Coronary artery (tissue), 2 donors: ENCODE results near the gene SULT2A1.
"Not testable (repeated sequence)": the region's sequence is repeated elsewhere in the genome, so short reads cannot be mapped to it uniquely, and the experiment has no call there.

Experiments
- DNase-seq: peaks from one replicate; pipeline ENCODE4 v3.0.0-alpha.2; 2017; ENCODE audit warnings: low spot score
- H3K27ac ChIP-seq, 2 donors: fragments of 200-600 bp; sonication (generic); one replicate each; pipeline ENCODE4 v1.5.1; 2016 to 2019
- H3K4me3 ChIP-seq: fragments of 200-600 bp; sonication (generic); 2 replicates; pipeline ENCODE4 v1.5.1; 2016; ENCODE audit warnings: mild to moderate bottlenecking, moderate library complexity
- TF ChIP-seq, protein P1 (sequence below): fragments of 200-600 bp; sonication (generic); IDR thresholded peaks from one replicate; pipeline ENCODE4 v1.5.1; 2019; ENCODE audit warnings: antibody characterized with exemption

The SULT2A1 gene

DNA sequence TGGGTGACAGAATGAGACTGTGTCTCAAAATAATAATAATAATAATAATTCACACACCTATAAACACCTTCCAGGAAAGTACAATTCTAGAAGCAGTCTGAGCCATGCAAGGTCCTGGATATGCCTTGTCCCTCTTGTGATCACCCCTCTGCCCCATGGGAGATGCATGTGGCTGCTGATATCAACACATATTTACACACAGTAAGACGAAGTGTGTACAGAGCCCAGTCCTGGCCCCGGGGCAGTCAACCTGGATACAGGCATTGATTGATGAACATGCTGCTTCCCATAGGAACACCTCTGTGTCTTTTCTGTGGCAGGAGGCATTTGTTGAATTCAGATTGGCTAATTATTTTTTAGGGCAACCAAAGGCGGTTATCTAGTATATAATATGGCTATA is 3.2 kb downstream of the SULT2A1 start:
- TF ChIP-seq, protein P1, sequence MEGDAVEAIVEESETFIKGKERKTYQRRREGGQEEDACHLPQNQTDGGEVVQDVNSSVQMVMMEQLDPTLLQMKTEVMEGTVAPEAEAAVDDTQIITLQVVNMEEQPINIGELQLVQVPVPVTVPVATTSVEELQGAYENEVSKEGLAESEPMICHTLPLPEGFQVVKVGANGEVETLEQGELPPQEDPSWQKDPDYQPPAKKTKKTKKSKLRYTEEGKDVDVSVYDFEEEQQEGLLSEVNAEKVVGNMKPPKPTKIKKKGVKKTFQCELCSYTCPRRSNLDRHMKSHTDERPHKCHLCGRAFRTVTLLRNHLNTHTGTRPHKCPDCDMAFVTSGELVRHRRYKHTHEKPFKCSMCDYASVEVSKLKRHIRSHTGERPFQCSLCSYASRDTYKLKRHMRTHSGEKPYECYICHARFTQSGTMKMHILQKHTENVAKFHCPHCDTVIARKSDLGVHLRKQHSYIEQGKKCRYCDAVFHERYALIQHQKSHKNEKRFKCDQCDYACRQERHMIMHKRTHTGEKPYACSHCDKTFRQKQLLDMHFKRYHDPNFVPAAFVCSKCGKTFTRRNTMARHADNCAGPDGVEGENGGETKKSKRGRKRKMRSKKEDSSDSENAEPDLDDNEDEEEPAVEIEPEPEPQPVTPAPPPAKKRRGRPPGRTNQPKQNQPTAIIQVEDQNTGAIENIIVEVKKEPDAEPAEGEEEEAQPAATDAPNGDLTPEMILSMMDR, result no peak
- Histone ChIP-seq H3K4me3 (no peak overlapping the region), H3K27ac (no peak overlapping the region)
- no peak for DNase-seq

DNA sequence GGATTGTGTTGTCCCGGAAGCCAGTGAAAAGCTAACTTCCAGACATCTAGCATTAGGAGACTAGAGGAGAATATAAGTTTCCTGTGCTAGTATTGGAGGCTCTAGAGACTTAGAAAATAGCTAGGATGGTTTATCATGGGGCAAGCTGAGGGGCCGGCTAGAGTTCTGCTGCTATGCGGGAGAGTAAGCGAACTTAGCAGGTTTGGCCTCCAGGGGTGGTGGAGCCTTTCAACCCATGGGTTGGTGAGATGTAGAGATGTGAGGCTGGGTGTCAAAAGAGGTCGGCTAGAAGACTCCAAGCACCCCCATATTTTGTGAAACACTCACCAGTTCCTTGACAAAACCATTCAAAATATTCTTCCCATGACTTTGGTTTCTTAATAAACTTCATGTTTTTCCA is 4.4 kb downstream of the SULT2A1 start:
- no peak for DNase-seq
- no peak overlapping the region for H3K4me3 ChIP-seq
- TF ChIP-seq, protein P1, result no peak
- no peak overlapping the region for H3K27ac ChIP-seq

GRCh38 chr19:47879385-47879784 is 6.7 kb downstream of the SULT2A1 start:
- not testable (repeated sequence) for DNase-seq, H3K27ac ChIP-seq, H3K4me3 ChIP-seq

- no peak overlapping the region for H3K4me3 ChIP-seq
- no peak overlapping the region for H3K27ac ChIP-seq
- no peak for DNase-seq
- TF ChIP-seq, protein P1, result no peak
Observed at GRCh38 chr19:47878906-47879305, 7.2 kb downstream of the SULT2A1 start.

DNA sequence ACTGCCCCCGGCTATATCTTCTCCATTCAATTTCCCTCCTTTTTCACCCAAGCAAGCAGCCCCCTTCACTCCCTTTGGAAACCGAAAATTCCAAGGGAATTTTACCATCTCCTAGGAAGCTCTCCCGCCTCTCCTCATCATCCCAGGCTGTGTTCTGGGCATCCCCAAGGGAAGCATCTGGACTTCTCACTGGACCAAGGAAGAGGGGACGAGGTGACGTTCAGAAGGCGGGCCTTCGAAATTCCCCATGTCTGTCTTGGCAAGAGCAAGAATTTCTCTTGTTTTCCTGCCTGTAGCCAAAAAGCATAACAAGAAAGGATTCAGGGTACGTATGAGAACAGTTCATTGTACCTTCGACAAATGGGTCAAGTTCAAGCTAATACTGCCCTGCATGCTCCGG is 20.9 kb downstream of the SULT2A1 start:
- TF ChIP-seq, protein P1, result no peak
- Histone ChIP-seq H3K27ac (no peak overlapping the region), H3K4me3 (no peak overlapping the region)
- DNase-seq, result no peak

GRCh38 chr19:47863514-47863936 is 22.6 kb downstream of the SULT2A1 start:
- DNase-seq, result peak; percentile 77
- Histone ChIP-seq H3K4me3 (no peak overlapping the region), H3K27ac (no peak overlapping the region)
- TF ChIP-seq, protein P1, result peak; percentile 64

GRCh38 chr19:47861630-47862029 is 24.5 kb downstream of the SULT2A1 start:
- TF ChIP-seq, protein P1, result no peak
- DNase-seq, result no peak
- Histone ChIP-seq H3K4me3 (no peak overlapping the region), H3K27ac (no peak overlapping the region)
